Prostate gland (tissue), 2 donors: ENCODE results near the gene SRD5A1.

ENCODE experiments used
- CTCF ChIP-seq, 4 experiments: fragments of 200-600 bp in 2 of 4; fragments of 450-650 bp in 2 of 4; sonication (generic) in 2 of 4; IDR thresholded peaks; 1 replicate in 3 of 4; 2 replicates in 1 of 4; pipeline ENCODE4 v1.5.1; 2016 to 2019; ENCODE audit warnings: antibody characterized with exemption in 4 of 4, mild to moderate bottlenecking in 2 of 4, moderate library complexity in 2 of 4
- POLR2A ChIP-seq: fragments of 450-650 bp; IDR thresholded peaks from one replicate; pipeline ENCODE4 v1.6.1; 2016; ENCODE audit warnings: antibody characterized with exemption, mild to moderate bottlenecking
- POLR2AphosphoS5 ChIP-seq: sonication (generic); formaldehyde crosslinking; IDR thresholded peaks from one replicate; pipeline ENCODE4 v1.6.1; 2017; ENCODE audit warnings: antibody characterized with exemption

DNA sequence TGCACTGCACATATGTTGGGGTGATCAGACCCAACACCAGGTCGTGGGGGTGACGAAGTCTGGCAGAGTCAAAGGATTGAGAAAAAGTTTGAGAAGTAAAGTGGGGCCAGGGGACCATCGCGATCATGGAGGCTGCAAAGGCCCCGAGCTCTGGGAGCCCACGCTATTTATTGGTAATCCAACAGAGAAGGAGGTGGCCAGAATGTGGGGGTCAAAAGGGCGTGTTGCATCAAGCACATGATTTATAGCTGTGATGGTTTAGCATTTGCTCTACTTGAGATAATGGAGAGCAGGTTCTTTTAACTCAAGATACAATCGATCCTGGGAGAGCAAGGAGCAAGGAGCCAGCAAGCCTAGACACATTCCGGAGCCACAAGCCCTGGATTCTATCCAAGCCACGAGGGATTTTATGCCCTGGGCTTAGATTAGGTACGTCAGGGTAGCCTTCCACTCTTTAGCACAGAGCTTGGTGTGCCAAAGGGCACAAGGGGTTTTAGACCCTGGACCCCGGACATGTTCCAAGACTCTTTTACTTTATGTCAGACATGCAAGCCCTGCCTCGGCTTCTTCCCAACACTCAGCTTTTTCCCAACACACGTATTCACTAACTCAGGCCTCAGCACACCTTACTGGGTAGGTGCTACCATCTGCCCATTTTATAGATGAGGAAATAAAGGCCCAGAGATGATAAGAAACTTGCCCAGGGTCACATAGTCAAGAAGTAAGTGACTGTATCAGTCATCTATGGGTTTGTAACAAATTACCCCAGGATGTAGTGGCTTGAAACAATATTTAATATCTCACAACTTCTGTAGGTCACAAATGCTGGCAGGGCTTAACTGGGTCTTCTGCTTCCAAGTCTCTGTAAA lies 39.9 kb upstream of the SRD5A1 start:
- TF ChIP-seq CTCF (IDR thresholded peaks at IDR 0.05) (no peak), POLR2A (no peak), POLR2AphosphoS5 (no peak)
